HepG2 (cell line): ENCODE data around the gene GPC6. TPM values are rescaled to one million over a fixed set of nuclear protein-coding genes. Genes with fewer than 3 reads are reported as not detected.

Experiments used
- ATAC-seq: fragments of 200-7000 bp; cut with Tn5 transposase; 3 replicates; pipeline ENCODE4 v1.9.1; 2020; ENCODE audit warnings: mild to moderate bottlenecking, moderate library complexity
- BruUV-seq: library from RNA; stranded (reverse); fragments of 400-500 nt; replicated peaks from 2 replicates; lab custom pipeline; 2021; lab: Mats Ljungman, UMichigan
- CTCF ChIA-PET: fragments of 300-600 bp; formaldehyde crosslinking; extraction: SDS; loops from one replicate; lab custom pipeline; 2021; ENCODE audit warnings: low total read pairs, inconsistent platforms, low intra/inter-chr PET ratio; lab: Yijun Ruan, JAX
- POLR2A ChIA-PET: fragments of 350-600 bp; sonication (Branson Sonifier 250); formaldehyde crosslinking; loops from one replicate; lab custom pipeline; 2020; ENCODE audit warnings: antibody characterized with exemption, inconsistent platforms; lab: Yijun Ruan, JAX
- DNase-seq: peaks from one replicate; pipeline ENCODE4 v3.0.0-alpha.2; 2015; ENCODE audit warnings: low spot score
- FAIRE-seq: peaks from 3 replicates; lab custom pipeline; 2011; peaks lifted over from hg19 to GRCh38; lab: Jason Lieb, UNC
- H2AFZ ChIP-seq: one replicate; pipeline ENCODE4 v1.6.1; 2011; ENCODE audit warnings: low read length, inconsistent platforms
- H3K27ac ChIP-seq: fragments of 300-600 bp; 3 replicates; pipeline ENCODE4 v1.8.0; 2011; ENCODE audit warnings: mixed run types, mild to moderate bottlenecking, mixed read lengths, low read length, inconsistent platforms; ENCODE audit not compliant: insufficient read depth; ENCODE audit errors: extremely low read length
- H3K27me3 ChIP-seq, 2 experiments: fragments of 200-600 bp in 1 of 2; 2 replicates in 1 of 2; 3 replicates in 1 of 2; pipeline versions ENCODE4 v1.6.0 to v1.8.0; 2011; ENCODE audit warnings: low read length in 2 of 2, mild to moderate bottlenecking in 2 of 2, moderate library complexity in 2 of 2, inconsistent platforms in 1 of 2; ENCODE audit not compliant: insufficient read depth in 2 of 2, control insufficient read depth in 1 of 2
- H3K36me3 ChIP-seq, 2 experiments: fragments of 200-600 bp in 1 of 2; replicated peaks in 1 of 2; 2 replicates in 1 of 2; 3 replicates in 1 of 2; pipeline versions ENCODE4 v1.5.1 to v1.8.0; 2011; ENCODE audit warnings: low read length in 2 of 2, inconsistent platforms in 1 of 2; ENCODE audit not compliant: insufficient read depth in 2 of 2, control insufficient read depth in 1 of 2
- H3K4me1 ChIP-seq: 2 replicates; pipeline ENCODE4 v1.5.1; 2012; ENCODE audit warnings: low read length, inconsistent platforms; ENCODE audit not compliant: insufficient read depth
- H3K4me2 ChIP-seq: 2 replicates; pipeline ENCODE4 v1.6.0; 2011; ENCODE audit warnings: low read depth, low read length, inconsistent platforms
- H3K4me3 ChIP-seq, 3 experiments: fragments of 200-600 bp in 1 of 3; sonication (generic), shearing (Covaris generic) in 1 of 3; replicated peaks in 1 of 3; 2 replicates each; pipeline ENCODE4 v1.5.1; 2011 to 2016; ENCODE audit warnings: low read length in 3 of 3, inconsistent platforms in 2 of 3, low read depth in 2 of 3, mild to moderate bottlenecking in 2 of 3, control low read depth in 1 of 3, mixed read lengths in 1 of 3; ENCODE audit not compliant: insufficient read depth in 1 of 3
- H3K79me2 ChIP-seq: one replicate; pipeline ENCODE4 v1.6.1; 2011; ENCODE audit warnings: low read length, inconsistent platforms; ENCODE audit not compliant: insufficient read depth
- H3K9ac ChIP-seq: 2 replicates; pipeline ENCODE4 v1.6.0; 2011; ENCODE audit warnings: mild to moderate bottlenecking, low read depth, low read length, inconsistent platforms; ENCODE audit not compliant: insufficient read depth
- H3K9me3 ChIP-seq: 2 replicates; pipeline ENCODE4 v1.5.1; 2012; ENCODE audit warnings: mild to moderate bottlenecking, low read length
- H4K20me1 ChIP-seq: 2 replicates; pipeline ENCODE4 v1.6.0; 2011; ENCODE audit warnings: inconsistent platforms, mild to moderate bottlenecking, low read length, moderate library complexity; ENCODE audit not compliant: insufficient read depth
- MIER3 ChIP-seq: IDR thresholded peaks from 2 replicates; pipeline ENCODE4 v1.6.1; 2016; ENCODE audit warnings: missing compliant biosample characterization, borderline replicate concordance
- MZF1 ChIP-seq: sonication (generic); formaldehyde crosslinking; IDR thresholded peaks from 2 replicates; pipeline ENCODE4 v1.8.1; 2023; ENCODE audit warnings: mild to moderate bottlenecking, missing genetic modification reagents, borderline replicate concordance
- NAIF1 ChIP-seq: sonication (generic); formaldehyde crosslinking; IDR thresholded peaks from 2 replicates; pipeline ENCODE4 v1.5.0; 2020; ENCODE audit warnings: mild to moderate bottlenecking, missing genetic modification reagents, borderline replicate concordance
- SALL2 ChIP-seq: sonication (generic); formaldehyde crosslinking; IDR thresholded peaks from 2 replicates; pipeline ENCODE4 v1.8.1; 2023; ENCODE audit warnings: mild to moderate bottlenecking, missing genetic modification reagents, inconsistent platforms
- SATB2 ChIP-seq: sonication (generic); formaldehyde crosslinking; IDR thresholded peaks from 2 replicates; pipeline ENCODE4 v1.5.0; 2020; ENCODE audit warnings: missing genetic modification reagents
- SMAD9 ChIP-seq: sonication (generic); formaldehyde crosslinking; IDR thresholded peaks from 2 replicates; pipeline ENCODE4 v1.5.1; 2020; ENCODE audit warnings: mild to moderate bottlenecking, missing genetic modification reagents
- SMARCE1 ChIP-seq: fragments of 450-650 bp; IDR thresholded peaks from 2 replicates; pipeline ENCODE4 v1.6.1; 2017; ENCODE audit warnings: borderline replicate concordance
- SPEN ChIP-seq: sonication (generic); formaldehyde crosslinking; IDR thresholded peaks from 2 replicates; pipeline ENCODE4 v1.5.1; 2020; ENCODE audit warnings: low read depth, mild to moderate bottlenecking, missing genetic modification reagents
- TCF7L2 ChIP-seq: IDR thresholded peaks from 2 replicates; pipeline ENCODE4 v1.6.1; 2011; ENCODE audit warnings: mild to moderate bottlenecking, low read depth, low read length, moderate library complexity
- TSC22D2 ChIP-seq: sonication (generic); formaldehyde crosslinking; IDR thresholded peaks from 2 replicates; pipeline ENCODE4 v1.5.1; 2020; ENCODE audit warnings: missing genetic modification reagents, mild to moderate bottlenecking, borderline replicate concordance
- ZNF383 ChIP-seq: sonication (generic); formaldehyde crosslinking; IDR thresholded peaks from 2 replicates; pipeline ENCODE4 v1.4.0; 2020; ENCODE audit warnings: missing genetic modification reagents, mild to moderate bottlenecking, borderline replicate concordance
- ZNF484 ChIP-seq: sonication (generic); formaldehyde crosslinking; IDR thresholded peaks from 2 replicates; pipeline ENCODE4 v1.5.1; 2020; ENCODE audit warnings: mild to moderate bottlenecking, low read depth, missing genetic modification reagents, borderline replicate concordance
- ZNF570 ChIP-seq: sonication (generic); formaldehyde crosslinking; IDR thresholded peaks from 2 replicates; pipeline ENCODE4 v1.4.0; 2020; ENCODE audit warnings: mild to moderate bottlenecking, missing genetic modification reagents, borderline replicate concordance
- ZSCAN21 ChIP-seq: sonication (generic); formaldehyde crosslinking; IDR thresholded peaks from 2 replicates; pipeline ENCODE4 v1.8.0; 2022; ENCODE audit warnings: mild to moderate bottlenecking, missing genetic modification reagents, moderate library complexity, borderline replicate concordance
- ZSCAN25 ChIP-seq: sonication (generic); formaldehyde crosslinking; IDR thresholded peaks from 2 replicates; pipeline ENCODE4 v1.8.0; 2022; ENCODE audit warnings: mild to moderate bottlenecking, missing genetic modification reagents
- WGBS: methylation state at CpG from one replicate; pipeline ENCODE4 v1.1.6; 2017; ENCODE audit warnings: low lambda C conversion rate; 5-methylcytosine and 5-hydroxymethylcytosine counted together
- in situ Hi-C: cut with HindIII; loops from 2 replicates; pipeline ENCODE4 v1.10.0; 2017; ENCODE audit warnings: low pct_unique_long_range_greater_than_20kb; ENCODE audit not compliant: extremely low pct_ligation_motif_present
- intact Hi-C: fragments of 100-400 bp; cut with micrococcal nuclease; formaldehyde crosslinking; loops from one replicate; pipeline ENCODE4 v1.10.0; 2022; ENCODE audit not compliant: unreplicated experiment
- polyA plus RNA-seq, 8 experiments: library from polyadenylated mRNA; depleted of rRNA in 3 of 8; stranded (reverse) in 7 of 8; unstranded in 1 of 8; fragments of >200 nt; fragmentation: Illumina TruSeq in 4 of 8; extraction: Trizol in 4 of 8; gene quantifications; 2 replicates each; pipeline versions ENCODE4 v1.2.1 to v1.2.3, GENCODE V29; 2011 to 2016; ENCODE audit warnings: low read depth in 4 of 8, missing spikeins in 1 of 8, mixed read lengths in 1 of 8; ENCODE audit not compliant: insufficient read depth in 1 of 8
- total RNA-seq, 5 experiments: library from RNA; depleted of rRNA; stranded (reverse); fragments of >200 nt; fragmentation: Illumina TruSeq; extraction: Trizol; gene quantifications; 2 replicates each; pipeline ENCODE4 v1.2.3, GENCODE V29; 2016; ENCODE audit warnings: low read depth in 1 of 5
- TF ChIP-seq, protein P1 (sequence below): sonication (generic); formaldehyde crosslinking; IDR thresholded peaks from 2 replicates; pipeline ENCODE4 v1.5.0; 2020; ENCODE audit warnings: mild to moderate bottlenecking, missing genetic modification reagents
- TF ChIP-seq, protein P2 (sequence below): sonication (generic); formaldehyde crosslinking; IDR thresholded peaks from 2 replicates; pipeline ENCODE4 v1.4.0; 2020; ENCODE audit warnings: missing genetic modification reagents

The GPC6 gene
- total and polyA plus RNA-seq, 2 of the 13 experiments (the other 11 are each of a cell fraction or from before 2014, with no cell fraction given): 24.5 to 33.9 TPM

DNA sequence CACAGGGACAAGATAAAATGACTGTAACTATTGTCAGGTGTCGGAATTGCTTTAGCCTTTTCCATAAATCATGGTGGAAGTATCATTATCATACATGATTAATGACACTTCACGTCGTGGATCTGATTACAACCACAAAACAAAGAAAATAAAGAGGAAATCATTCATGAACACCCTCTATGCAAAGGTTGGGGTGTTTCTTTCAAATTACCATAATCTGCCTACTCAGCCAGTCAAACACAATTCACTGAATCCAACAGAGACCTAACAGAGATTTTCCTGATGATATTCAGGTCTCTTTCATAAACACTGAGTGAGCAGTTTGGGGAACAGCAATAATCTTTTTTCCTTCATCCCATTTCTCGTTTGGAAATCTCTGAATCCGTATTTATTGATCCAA is 627.3 kb downstream of the GPC6 start:
- 95% methylated on average over 5 of the region's 5 CpGs for WGBS
- no peaks in the 10 kb centered on the region for H3K79me2 ChIP-seq
- no peak overlapping the region for H3K4me2 ChIP-seq
- ChIA-PET POLR2A (no interaction called here), CTCF (no interaction called here)
- no peak for DNase-seq
- H3K27me3 ChIP-seq: no peaks in the 10 kb centered on the region
- TF ChIP-seq ZNF383 (CRISPR knock-in tag): no peak
- no peak for TF ChIP-seq SPEN (CRISPR knock-in tag)
- TF ChIP-seq ZNF570 (CRISPR knock-in tag): no peak
- no peak for TF ChIP-seq SMARCE1
- TF ChIP-seq TCF7L2: no peak
- no peak for TF ChIP-seq ZNF484 (CRISPR knock-in tag)
- no peak for TF ChIP-seq SMAD9 (CRISPR knock-in tag)
- no peak for TF ChIP-seq SALL2
- TF ChIP-seq MZF1 (CRISPR knock-in tag): no peak
- TF ChIP-seq ZSCAN25: no peak
- no peak for TF ChIP-seq TSC22D2 (CRISPR knock-in tag)
- no peak for TF ChIP-seq NAIF1
- TF ChIP-seq, protein P1, sequence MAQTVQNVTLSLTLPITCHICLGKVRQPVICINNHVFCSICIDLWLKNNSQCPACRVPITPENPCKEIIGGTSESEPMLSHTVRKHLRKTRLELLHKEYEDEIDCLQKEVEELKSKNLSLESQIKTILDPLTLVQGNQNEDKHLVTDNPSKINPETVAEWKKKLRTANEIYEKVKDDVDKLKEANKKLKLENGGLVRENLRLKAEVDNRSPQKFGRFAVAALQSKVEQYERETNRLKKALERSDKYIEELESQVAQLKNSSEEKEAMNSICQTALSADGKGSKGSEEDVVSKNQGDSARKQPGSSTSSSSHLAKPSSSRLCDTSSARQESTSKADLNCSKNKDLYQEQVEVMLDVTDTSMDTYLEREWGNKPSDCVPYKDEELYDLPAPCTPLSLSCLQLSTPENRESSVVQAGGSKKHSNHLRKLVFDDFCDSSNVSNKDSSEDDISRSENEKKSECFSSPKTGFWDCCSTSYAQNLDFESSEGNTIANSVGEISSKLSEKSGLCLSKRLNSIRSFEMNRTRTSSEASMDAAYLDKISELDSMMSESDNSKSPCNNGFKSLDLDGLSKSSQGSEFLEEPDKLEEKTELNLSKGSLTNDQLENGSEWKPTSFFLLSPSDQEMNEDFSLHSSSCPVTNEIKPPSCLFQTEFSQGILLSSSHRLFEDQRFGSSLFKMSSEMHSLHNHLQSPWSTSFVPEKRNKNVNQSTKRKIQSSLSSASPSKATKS (CRISPR knock-in tag): no peak
- no peak for TF ChIP-seq ZSCAN21
- TF ChIP-seq, protein P2, sequence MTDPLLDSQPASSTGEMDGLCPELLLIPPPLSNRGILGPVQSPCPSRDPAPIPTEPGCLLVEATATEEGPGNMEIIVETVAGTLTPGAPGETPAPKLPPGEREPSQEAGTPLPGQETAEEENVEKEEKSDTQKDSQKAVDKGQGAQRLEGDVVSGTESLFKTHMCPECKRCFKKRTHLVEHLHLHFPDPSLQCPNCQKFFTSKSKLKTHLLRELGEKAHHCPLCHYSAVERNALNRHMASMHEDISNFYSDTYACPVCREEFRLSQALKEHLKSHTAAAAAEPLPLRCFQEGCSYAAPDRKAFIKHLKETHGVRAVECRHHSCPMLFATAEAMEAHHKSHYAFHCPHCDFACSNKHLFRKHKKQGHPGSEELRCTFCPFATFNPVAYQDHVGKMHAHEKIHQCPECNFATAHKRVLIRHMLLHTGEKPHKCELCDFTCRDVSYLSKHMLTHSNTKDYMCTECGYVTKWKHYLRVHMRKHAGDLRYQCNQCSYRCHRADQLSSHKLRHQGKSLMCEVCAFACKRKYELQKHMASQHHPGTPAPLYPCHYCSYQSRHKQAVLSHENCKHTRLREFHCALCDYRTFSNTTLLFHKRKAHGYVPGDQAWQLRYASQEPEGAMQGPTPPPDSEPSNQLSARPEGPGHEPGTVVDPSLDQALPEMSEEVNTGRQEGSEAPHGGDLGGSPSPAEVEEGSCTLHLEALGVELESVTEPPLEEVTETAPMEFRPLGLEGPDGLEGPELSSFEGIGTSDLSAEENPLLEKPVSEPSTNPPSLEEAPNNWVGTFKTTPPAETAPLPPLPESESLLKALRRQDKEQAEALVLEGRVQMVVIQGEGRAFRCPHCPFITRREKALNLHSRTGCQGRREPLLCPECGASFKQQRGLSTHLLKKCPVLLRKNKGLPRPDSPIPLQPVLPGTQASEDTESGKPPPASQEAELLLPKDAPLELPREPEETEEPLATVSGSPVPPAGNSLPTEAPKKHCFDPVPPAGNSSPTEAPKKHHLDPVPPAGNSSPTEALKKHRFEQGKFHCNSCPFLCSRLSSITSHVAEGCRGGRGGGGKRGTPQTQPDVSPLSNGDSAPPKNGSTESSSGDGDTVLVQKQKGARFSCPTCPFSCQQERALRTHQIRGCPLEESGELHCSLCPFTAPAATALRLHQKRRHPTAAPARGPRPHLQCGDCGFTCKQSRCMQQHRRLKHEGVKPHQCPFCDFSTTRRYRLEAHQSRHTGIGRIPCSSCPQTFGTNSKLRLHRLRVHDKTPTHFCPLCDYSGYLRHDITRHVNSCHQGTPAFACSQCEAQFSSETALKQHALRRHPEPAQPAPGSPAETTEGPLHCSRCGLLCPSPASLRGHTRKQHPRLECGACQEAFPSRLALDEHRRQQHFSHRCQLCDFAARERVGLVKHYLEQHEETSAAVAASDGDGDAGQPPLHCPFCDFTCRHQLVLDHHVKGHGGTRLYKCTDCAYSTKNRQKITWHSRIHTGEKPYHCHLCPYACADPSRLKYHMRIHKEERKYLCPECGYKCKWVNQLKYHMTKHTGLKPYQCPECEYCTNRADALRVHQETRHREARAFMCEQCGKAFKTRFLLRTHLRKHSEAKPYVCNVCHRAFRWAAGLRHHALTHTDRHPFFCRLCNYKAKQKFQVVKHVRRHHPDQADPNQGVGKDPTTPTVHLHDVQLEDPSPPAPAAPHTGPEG (CRISPR knock-in tag): no peak
- no peak for TF ChIP-seq SATB2 (CRISPR knock-in tag)
- TF ChIP-seq MIER3 (CRISPR knock-in tag): no peak
- H3K36me3 ChIP-seq: no peaks in the 10 kb centered on the region
- H3K4me1 ChIP-seq: no peaks in the 10 kb centered on the region
- no peak for FAIRE-seq
- H3K27ac ChIP-seq: no peak overlapping the region
- no TSS peak for BruUV-seq
- H3K4me3 ChIP-seq: no peak overlapping the region
- in situ Hi-C loops: no loop called here
- no peak overlapping the region for H3K9ac ChIP-seq
- no peaks in the 10 kb centered on the region for H3K9me3 ChIP-seq
- ATAC-seq: no peak
- intact Hi-C loops: no loop called here
- H4K20me1 ChIP-seq: no peaks in the 10 kb centered on the region
- H2AFZ ChIP-seq: no peak overlapping the region
